GM19395 (cell line): ENCODE data around the gene EHF.
"Not testable (repeated sequence)": the region's sequence is repeated elsewhere in the genome, so short reads cannot be mapped to it uniquely, and the experiment has no call there.

Source experiments
- ATAC-seq: cut with Tn5 transposase; IDR thresholded peaks from one replicate; pipeline ENCODE4 v1.9.1; 2021; ENCODE audit warnings: mild to moderate bottlenecking, moderate library complexity; ENCODE audit not compliant: unreplicated experiment

EHF gene

DNA sequence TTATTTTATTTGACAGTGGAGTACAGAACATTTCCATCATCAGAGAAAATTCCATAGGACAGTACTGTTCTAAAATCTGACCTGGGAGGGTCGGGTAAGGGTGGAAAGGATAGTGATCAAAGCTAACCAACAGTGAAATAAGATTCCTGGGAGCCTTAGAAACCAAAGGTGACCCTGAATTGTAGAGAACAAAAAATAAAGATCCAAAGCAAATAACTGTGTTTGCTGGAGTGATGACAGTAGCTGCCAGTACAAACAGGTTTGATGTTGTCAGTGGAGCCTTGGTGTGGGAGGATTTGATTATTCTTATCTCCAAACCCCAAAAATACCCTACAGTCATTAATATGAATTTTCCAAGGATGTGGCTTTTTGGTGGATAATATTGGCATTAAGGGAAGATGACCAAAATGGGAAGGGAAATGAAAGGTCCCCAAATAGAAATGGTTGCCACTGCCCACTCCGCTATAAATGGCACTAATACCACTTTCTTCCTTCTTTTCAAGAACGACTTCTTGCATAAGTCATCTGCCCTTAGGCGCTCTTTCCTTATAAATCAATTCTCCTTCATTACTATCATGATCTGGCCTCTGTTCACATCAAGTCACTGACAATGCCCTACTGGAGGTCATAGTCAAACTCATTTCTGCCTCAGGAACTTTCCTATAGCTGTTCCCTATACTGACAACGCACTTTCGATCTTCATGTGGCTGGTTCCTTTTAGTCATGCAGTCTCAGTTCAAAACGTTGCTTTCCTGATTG lies 44.4 kb downstream of the EHF start:
- ATAC-seq, result no peak

DNA sequence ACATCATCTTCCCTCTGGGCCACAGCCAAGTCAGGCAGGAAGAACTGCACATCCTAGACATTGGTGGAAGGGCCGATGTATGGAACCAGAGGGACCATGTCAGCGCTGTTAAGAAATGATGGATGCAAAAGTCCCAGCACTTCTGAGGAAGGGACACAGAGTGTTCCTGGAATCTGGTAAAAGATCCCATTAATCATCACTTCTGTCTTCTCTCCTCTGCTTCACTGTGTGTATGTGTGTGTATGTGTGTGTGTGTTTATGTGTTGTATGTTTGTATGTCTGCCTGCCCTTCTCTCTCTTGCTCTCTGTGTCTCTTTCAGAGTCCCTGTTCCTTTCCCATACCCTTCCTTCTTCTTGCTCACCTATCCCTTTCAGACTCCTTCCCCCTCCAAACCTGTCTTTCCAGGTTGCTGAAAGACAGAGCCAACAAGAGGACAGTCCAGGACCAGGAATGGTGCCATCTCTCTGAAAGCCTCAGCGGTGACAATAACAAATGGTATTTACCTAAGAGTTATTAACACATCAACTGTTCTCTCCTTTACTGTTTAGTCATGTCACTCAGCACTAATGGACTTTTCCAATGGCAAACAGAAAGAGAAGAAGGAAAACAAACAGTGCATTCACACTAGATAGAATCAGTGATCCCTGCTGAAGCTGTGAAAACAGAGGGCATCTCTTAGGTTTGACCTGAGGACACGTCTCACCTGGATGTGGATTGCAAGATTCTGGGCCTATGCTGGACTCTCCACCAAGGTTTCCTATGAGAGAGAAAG lies 47.1 kb downstream of the EHF start:
- ATAC-seq, result no peak

- no peak for ATAC-seq
Observed at GRCh38 chr11:34668583-34669053, 47.7 kb downstream of the EHF start.

DNA sequence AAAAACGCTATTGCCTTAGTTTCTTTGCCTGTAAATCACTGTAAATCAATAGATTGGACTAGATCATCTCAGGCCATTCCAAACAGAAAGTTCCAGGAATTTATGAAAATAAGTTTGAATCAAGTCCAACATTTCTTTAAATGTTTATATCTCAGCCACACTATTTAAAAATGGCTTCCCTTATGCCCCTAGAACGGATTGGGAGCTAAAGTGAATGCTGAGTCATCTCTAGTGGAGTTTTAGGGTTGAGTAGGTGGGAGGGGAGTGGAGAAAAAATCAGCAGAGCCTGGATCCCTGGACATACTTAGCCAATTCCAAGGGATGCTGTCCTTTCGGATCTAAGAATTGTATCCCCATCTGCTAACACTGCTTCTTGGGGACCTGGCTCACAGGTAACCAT lies 48.6 kb downstream of the EHF start:
- ATAC-seq, result no peak

DNA sequence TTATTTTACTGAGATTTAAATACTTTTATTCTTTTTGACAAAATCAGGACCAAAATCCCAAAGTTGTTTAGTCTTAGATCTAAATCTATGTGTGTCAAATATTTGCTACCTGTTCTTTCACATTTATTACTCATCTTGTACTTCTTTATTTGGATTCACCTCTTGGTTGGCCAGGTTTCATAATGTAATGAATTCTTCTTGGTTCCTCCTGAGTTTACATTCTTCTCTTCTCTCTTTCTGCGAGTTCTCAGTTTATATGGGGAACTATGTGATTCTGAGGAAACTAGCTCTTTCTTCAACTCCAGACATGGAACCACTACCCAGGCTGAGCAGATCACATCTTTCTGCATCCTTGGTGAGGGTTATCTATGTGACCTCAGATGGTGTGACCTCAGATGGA lies 50.2 kb downstream of the EHF start:
- ATAC-seq, result no peak

GRCh38 chr11:34671946-34672345 lies 51.1 kb downstream of the EHF start:
- ATAC-seq, result no peak

DNA sequence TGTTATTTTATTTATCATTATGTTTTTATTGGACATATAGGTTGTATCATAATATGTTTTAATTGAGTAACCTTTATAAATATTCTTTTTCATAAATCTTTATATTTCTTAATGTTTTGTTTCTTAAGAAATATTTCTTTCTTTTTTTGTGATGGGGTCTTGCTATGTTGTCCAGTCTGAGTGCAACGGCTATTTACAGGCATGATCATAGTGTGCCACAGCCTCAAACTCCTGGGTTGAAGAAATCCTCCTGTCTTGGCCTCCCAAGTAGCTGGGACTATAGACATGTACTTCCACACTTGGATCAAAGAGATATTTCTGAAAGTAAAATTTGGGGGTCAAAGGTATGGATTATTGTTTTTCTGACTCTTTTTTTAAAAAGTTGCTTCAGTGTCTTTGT lies 53.1 kb downstream of the EHF start:
- no peak for ATAC-seq

DNA sequence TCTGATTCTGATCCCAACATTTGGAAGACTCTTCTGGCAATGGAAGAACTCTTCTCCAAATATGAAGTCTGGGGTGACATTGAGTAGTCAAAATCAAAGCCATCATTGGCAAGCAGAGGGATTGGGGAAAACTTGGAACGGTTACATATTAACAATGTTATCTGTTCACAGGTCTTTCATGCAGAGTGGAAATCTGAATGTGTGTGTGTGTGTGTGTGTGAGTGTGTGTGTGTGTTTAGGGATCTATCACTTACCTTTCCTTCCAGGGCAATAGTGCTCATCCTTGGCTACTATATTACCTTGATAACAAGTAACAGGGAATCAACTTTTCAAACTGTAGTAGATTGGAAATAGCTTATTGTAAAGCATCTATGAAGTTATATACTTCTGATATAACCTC lies 55.3 kb downstream of the EHF start:
- no peak for ATAC-seq

GRCh38 chr11:34679681-34680080 lies 58.8 kb downstream of the EHF start:
- ATAC-seq, result no peak

DNA sequence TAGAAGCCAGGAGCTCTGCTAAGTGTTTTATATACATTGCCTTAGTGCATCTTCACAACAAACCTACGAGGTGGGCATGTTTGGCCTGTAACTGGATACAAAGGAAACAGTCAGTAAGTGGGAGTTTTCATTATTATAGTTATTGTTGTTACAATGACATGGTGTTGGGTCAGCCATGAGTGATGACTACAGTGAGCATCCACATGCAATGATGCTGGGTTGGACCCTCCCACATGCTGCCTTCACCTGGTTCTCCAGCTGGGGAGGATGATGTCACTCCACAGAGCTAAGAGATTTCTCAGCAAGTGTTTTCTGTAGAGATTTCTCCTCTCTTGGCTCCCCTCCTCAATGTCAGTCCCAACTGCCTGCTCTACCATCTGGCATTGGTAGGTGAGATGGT lies 59.3 kb downstream of the EHF start:
- ATAC-seq, result no peak

DNA sequence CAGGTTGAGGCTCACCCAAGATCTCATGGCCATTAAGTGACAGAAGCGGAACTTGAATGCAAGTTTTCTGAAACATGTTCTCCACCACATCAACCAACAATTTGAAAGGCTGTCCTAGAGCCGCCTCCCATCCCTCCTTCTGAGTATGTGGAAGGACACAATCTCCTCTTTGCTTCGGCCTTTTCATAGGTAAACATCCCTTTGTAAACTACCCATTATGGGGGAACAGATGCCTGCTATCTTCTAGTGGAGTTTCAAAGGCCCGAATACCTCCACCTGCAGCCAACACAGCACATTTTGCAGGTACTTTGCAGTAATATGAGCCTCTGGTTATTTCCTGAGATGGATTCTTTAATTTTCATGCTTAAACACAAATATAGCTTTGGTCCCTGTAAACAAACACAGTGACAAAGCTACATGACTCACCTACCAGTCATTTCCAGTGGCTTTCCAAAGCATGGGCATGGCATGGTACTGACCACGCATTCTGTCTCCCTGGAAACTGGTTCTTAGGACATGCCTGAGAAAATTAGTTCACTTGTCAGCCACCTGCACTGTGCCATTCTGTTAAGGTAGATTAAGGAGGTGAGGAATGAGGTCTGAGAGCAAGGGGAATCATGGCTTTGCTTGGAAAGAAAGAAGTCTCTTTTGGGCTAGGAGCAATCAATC lies 60.2 kb downstream of the EHF start:
- no peak for ATAC-seq

DNA sequence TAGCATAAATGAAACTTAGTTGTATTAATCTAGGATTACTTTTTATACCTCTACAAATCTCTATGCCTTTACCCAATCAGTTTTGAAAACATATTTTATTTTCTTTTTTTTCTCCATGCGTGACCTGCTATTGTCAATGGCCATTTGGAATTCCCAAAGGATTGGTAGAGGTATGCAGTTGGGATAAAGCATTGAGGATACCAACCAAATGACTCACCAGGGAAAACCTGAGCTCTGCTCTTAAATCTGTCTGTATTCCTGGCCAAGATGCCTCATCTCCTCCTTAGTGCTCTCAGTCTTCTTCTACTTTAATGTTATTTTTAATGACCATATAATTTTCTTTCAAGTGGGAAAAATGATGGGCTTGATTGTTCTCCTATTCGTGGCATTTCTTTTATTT lies 61.9 kb downstream of the EHF start:
- no peak for ATAC-seq

GRCh38 chr11:34683396-34683795 lies 62.5 kb downstream of the EHF start:
- no peak for ATAC-seq

DNA sequence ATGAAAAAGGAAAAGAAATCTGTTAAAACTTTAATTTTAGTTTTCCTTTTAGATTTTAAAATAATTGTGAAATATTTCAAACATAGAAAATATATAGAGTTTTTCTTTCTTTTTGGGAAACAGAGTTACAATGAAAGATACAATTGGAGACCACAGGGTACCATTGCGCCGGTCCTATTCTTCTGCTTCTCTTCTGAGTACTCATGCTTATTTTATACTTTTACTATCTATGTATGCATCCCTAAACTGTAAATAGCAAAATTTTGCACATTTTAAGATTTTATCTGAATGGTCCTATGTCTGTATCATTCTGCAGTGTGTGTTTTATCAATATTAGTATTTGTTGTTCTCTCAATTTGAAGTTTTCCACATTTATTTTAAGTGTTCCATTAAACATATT lies 65.0 kb downstream of the EHF start:
- no peak for ATAC-seq

DNA sequence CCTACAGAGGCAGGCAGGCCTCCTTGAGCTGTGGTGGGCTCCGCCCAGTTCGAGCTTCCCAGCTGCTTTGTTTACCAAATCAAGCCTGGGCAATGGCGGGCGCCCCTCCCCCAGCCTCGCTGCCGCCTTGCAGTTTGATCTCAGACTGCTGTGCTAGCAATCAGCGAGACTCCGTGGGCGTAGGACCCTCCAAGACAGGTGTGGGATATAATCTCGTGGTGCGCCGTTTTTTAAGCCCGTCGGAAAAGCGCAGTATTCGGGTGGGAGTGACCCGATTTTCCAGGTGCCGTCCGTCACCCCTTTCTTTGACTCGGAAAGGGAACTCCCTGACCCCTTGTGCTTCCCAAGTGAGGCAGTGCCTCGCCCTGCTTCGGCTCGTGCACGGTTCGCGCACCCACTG lies 71.4 kb downstream of the EHF start:
- not testable (repeated sequence) for ATAC-seq

DNA sequence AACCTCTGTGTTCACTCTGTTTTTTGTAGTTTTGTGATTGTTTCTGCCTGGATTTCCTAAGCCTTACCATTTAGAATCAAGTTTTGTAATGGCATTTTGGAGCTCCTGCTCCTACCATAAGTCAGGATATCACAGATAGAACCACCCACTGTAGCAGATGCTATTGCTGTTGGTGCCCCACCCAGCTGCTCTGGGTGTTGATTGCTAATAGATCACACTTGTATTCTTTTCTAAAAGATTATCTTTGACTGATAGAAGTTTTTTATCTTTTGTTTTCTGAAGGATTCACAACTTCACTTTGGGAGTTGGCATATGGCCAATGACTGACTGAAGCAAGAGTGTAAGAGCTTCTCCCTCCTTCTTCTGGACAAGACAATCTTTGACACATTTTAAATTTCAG lies 76.0 kb downstream of the EHF start:
- no peak for ATAC-seq

GRCh38 chr11:34706709-34707461 lies 86.0 kb downstream of the EHF start:
- ATAC-seq, result no peak

GRCh38 chr11:34707462-34707840 lies 86.6 kb downstream of the EHF start:
- ATAC-seq, result no peak
